Dermis microvascular lymphatic vessel endothelial cell (primary cell): ENCODE results near the gene SLC22A8. TPM values are rescaled to one million over a fixed set of nuclear protein-coding genes. Genes with fewer than 3 reads are reported as not detected.
"Not testable (repeated sequence)": the region's sequence is repeated elsewhere in the genome, so short reads cannot be mapped to it uniquely, and the experiment has no call there.

Experiments
- DNase-seq, 2 donors: peaks; one replicate each; pipeline versions ENCODE4 v3.0.0 to v3.0.0-alpha.2; 2010; ENCODE audit warnings: low read depth in 2 of 2
- total RNA-seq: library from RNA; depleted of rRNA; stranded (reverse); fragments of >200 nt; gene quantifications from 2 replicates; pipeline ENCODE4 v1.2.1, GENCODE V29; 2014

The SLC22A8 gene
- total RNA-seq, 1 donor from 2014 or later, result not detected

DNA sequence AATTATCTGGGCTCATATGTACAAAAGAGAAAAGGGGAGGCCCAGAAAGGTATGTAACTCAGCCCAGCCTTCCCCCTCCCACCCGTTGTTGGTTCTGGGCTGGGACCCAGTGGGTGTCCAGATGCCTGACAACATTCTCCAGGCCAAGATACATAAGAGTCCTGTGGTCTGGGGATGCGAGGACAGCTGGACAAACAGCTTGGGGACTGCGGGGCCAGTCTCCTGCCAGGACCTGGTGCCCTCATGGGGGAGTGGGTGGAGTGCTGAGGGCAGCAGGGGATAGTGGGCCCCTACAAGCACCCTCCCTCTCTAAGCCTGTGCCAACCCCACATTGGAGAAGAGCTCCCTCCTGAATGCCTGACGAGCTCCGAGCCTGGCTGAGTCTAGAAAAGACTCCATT lies 27.4 kb downstream of the SLC22A8 start:
- DNase-seq, result no peak

DNA sequence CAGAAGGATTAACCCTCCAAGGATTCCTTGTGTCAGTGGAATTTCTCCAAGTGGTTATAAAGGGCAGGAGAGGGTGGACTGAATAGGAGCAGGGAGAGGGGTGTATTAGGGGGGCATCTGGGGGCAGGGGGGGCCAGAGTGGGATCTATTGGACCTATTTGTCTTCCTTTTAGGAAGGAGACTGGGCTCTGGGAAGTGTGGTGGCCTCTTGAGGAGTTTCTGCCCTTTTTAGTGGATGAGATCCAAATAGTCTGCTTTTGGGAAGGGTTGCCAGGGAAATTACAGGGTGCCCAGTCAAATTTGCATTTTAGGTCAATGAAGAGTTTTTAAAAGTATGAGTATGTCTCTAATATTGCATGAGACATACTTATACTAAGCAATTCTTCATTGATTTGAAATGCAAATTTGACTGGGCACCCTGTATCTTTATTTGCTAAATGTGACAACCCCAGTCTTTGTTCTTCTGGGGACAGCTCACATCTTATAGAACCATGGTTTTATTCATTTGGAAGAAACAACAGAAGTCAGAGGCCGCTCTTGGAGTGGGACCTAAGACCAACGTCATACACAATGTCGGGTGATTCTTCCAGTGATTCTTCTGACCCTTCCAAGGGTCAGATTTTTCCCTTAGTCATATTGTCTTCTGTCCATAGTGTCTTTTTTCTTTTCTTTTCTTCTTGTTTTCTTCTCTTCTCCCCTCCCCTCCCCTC lies 30.4 kb downstream of the SLC22A8 start:
- no peak for DNase-seq

GRCh38 chr11:62984451-62984991 lies 31.1 kb downstream of the SLC22A8 start, which contains the start of gene SLC22A6:
Gene SLC22A6, minus strand, starts transcription at chr11:62984967. Its CDS starts 277 bp downstream, at chr11:62984690.
- DNase-seq, result no peak

DNA sequence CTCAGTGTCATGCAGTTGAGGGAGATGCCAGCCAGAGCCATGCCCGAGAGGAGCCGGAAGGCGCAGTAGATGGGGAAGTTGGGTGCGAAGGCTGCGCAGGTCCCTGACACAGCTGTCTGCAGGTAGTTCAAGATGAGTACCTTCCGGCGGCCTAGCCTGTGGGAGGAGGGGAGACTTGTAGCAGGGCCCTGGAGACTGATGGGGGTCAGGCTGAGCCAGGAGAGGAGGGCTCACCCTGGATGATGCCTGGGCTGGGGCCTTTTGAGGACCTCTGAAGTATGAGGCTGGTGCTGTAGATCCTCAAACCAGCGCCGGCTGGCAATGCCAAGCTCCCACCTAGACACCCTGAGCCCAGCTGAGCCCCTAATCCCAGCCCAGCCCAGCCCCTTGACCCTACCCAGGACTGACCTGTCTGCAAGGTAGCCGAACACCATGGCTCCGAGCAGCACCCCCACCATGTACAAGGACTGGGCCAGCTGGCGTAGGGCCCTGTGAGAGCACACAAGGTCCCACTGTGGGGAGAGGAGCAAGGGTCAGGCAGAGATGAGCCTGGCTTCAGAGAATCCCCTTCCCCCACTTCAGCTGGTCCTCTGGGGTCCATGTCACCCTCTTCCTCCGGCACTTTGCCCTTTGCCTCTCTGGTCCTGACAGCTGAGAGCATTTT lies 32.0 kb downstream of the SLC22A8 start:
- DNase-seq, result no peak

DNA sequence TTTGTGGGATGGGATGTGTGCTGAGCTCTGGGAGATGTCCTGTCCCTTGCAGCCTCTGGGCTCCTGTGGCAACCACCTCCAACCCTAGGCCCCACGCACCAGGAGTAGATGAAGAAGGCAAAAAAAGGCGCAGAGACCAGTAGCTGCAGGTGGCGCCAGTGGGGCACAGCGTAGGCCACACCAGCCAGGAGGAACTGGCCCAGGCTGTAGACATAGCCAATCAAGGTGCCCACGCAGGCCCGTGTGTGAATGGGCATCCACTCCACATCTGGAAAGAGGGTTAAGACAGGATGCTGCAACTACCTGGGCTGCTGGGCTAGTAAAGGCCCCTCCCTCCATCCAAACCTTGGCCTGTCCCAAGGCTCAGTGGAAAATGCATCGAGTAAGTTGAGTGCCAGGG lies 33.9 kb downstream of the SLC22A8 start:
- no peak for DNase-seq

GRCh38 chr11:62980133-62980760 lies 35.4 kb downstream of the SLC22A8 start:
- peak in 1 of 2 donors; percentile 15 for DNase-seq

- DNase-seq, result no peak
Measured at GRCh38 chr11:62976109-62976508, 39.5 kb downstream of the SLC22A8 start.

DNA sequence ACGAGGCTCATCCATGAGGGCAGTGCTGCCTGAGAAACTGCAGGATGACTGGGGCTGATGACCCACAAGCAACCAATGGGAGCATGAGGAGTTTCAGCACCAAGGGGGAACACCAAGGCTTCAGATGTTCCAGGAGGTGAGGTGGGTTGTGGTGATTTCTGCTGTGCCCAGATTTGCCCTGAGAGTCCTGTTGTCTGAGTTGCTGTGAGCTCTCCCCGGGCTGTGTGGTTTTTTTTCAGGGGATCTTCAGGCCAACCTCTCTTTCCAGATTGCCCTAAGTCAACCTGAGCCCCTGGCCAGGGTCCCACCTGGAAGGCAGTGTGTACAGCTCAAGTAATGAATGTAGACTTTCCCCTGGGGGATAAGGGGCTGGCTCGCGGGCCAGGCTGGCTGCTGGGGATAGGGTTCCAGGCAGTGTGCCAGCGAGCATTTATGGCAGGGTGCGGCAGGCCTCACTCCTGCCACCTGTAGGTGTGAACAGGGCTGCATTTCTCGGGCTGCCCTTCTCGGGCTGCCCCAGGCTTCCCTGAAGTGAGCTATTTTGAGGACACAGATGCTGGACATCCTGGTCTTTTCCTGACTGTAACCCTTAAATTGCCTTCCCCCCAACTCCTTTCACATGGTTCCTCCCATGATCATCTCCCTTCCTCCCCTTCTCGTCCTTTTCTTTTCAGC lies 40.7 kb downstream of the SLC22A8 start:
- DNase-seq, result peak in 1 of 2 donors; percentile 5

GRCh38 chr11:62965574-62965973 lies 50.1 kb downstream of the SLC22A8 start:
- no peak for DNase-seq

DNA sequence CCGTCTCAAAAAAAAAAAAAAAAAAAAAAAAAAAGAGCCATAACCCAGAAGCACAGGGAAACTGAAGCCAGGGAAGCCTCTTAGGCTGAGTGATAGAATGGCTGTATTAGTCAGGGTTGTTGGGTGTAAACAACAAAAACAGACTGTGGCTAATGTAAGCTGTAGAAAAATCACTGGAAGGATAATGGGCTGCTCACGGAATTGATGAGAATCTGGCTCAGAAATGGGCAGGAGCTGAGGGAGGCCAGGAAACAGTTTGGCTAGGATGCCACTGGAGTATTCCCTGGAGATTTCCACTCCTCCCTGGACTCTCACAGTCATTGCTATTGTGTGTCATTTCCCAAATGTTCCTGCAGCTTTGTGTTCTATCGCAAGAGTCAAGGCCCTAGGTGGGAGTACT lies 53.2 kb downstream of the SLC22A8 start:
- DNase-seq, result no peak

GRCh38 chr11:62961017-62961570 lies 54.5 kb downstream of the SLC22A8 start:
- no peak for DNase-seq

GRCh38 chr11:62959422-62959980 lies 56.1 kb downstream of the SLC22A8 start:
- DNase-seq, result no peak

DNA sequence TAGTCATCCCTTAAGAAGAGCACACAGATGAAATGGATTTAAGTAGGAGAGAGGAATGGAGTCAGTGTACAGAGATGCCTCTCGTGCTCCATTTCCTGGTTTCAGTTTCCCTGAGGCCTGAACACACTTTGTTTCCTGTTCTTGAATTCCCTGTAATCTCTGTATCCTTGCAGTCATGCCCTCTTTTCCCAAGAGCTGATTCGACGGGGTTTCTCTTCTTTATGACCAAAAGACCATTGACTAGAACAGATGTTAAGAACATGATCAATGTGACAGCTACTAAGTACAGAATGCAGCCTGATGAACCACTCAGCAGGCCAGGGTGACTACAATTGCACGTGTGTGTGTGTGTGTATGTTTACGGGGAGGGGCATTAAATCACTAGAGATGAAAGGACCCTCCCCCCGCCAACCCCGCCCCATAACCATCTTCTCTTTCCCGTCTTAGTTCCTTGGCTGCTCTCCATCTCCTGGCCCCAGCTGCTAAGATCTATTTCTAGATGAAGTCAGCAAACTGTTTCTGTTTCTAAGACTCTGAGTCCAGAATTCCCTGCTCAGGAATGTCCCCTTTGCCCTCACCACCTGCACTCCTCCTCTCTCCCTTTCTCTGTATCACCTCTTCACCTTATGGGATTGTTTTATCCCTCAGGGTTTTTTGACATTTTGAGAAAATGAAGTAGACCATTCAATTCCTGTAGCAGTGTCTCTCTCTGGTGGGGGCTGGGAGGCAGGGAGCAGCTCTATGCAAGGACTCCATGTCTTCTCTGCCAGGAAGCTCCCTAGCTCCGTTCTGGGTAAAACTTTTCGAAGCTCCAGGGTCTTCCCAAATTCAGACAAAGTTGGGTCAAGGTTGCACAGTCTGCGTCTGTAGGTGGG lies 56.9 kb downstream of the SLC22A8 start:
- DNase-seq, result no peak

DNA sequence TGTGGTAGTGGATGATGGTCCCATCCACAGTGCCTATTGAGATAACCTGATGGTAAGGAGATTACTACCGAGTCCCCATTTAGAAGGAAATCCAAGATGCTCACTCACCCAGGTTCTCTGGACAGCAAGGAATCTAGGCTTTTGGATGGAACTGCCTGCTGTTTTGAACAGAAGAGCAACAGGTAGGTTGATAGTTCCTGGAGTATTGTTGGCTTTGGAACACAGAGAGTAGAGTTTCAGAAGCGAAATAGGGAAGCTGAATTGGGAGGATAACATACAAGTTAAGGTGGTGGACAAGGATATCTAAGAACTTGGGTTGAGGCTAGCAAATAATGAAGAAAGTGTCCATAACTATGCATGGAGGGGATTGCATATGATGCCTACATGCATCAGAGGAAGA lies 58.5 kb downstream of the SLC22A8 start:
- no peak for DNase-seq

DNA sequence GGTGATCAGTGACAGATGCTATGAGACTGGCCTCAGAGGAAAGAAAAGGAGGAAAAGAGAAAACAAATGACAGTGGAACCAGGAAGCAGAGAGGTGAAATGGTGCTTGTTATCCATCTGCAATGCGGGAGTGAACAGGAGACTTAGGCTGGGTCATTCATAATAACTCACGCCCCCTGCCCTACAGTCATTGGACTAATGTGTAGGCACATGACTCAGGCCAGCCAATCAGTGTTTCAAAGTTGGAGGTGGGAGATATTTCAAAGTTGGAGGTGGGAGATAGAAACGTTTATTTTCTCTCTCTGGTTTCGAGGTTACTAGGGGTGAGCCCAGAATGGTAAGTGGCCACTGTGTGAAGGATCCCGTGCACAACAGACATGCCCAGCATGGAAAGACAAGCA lies 61.2 kb downstream of the SLC22A8 start:
- DNase-seq, result no peak

DNA sequence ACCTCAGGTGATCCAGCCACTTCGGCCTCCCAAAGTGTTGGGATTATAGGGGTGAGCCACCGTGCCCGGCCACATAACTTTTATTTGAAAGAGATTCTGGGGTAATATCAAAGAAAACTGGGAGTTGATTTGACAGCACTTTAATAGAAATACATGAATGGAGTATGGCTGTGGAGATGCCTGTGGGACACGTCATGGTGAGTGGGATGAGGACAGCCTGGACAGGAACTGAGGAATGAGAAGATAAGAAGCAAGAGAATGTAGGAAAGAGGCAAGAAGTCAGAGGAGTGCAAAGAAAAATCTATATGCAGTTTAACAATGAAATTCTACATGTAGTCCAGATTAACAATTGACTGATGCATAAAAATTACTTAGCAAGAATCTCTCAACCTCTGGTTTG lies 61.8 kb downstream of the SLC22A8 start:
- no peak for DNase-seq

GRCh38 chr11:62948765-62949320 lies 66.8 kb downstream of the SLC22A8 start:
- DNase-seq, result no peak

DNA sequence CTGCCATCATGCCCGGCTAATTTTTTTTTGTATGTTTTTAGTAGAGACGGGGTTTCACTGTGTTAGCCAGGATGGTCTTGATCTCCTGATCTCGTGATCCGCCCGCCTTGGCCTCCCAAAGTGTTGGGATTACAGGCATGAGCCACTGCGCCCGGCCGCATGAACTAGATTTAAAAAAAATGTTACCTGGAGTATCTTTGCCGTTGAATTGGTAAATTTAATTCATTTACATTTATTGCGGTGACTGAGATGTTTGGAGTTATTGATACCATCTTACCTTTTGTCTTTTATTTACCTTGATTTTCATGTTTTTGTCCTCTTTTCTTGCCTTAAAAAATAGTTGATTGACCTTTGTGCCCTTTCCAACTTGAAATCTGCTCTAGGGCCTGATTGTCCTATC lies 70.1 kb downstream of the SLC22A8 start:
- not testable (repeated sequence) for DNase-seq
